Fibroblast of skin of back (primary cell): ENCODE data around the gene CIP2A. TPM values are rescaled to one million over a fixed set of nuclear protein-coding genes. Genes with fewer than 3 reads are reported as not detected.
"Not testable (repeated sequence)": the region's sequence is repeated elsewhere in the genome, so short reads cannot be mapped to it uniquely, and the experiment has no call there.

Experiments used
- DNase-seq: peaks from one replicate; pipeline ENCODE4 v3.0.0-alpha.2; 2013
- polyA plus RNA-seq, 2 experiments: library from polyadenylated mRNA; unstranded; fragments of 120-200 nt; gene quantifications; one replicate each; pipeline ENCODE4 v1.2.1, GENCODE V29; 2013; ENCODE audit not compliant: insufficient read length in 2 of 2

Gene CIP2A
- 28.6 TPM for polyA plus RNA-seq (2013, experiment 1 of 2; ENCODE audit: insufficient read length)
- 4.7 TPM for polyA plus RNA-seq (2013, experiment 2 of 2; ENCODE audit: insufficient read length)

DNA sequence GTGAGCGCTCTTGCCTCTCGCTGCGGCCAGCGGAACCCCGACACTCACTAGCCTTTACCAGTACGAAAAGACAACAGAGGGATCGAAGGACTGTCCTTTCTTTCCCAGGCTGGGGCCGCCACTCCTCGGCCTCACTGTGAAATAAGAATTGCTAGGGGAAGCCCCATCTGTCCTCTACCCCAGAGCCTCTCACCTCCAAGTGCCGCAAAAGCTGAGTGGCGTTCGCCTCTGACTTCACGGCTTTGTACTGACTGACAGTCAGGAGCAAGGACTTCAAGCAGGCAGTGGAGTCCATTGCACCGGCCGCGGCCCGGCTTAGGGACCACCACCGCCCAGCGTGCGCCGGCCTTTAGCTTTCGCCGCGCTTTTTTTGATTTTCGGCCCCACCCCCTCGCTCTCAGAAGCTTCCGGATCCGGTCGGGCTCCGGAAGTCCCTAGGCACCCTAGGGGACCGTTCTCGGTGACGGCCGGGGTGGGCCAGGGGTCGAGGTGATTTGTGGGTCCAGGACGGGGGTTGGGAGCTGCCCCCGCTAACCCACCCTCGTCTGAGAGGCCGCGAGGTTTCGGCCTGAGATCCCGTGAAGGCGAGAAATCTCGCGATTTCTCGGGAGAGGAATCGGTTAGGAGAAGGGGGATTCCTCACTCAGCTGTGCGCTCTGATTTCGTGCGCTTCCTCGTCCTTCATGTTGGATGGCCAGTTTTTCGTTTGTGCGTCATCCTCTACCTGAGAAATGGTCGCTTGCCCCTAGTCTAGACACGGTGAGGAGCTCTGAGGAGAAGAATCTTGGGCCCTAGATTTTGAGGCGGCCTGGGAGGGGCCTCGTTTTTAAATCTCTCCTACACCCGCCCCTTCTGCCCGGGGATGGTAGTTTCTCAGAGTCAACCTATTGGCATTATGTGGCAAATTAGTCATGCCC lies at the start of gene CIP2A, which contains the start of gene DZIP3:
TSS of gene CIP2A (minus strand) at position 358 of the 917 bp plus-strand sequence. CDS start at position 295, 63 bp downstream.
TSS of gene DZIP3 (plus strand) at position 642 of the 917 bp plus-strand sequence. CDS start 15,685 bp downstream, outside the sequence.
- peak; percentile 95 for DNase-seq

DNA sequence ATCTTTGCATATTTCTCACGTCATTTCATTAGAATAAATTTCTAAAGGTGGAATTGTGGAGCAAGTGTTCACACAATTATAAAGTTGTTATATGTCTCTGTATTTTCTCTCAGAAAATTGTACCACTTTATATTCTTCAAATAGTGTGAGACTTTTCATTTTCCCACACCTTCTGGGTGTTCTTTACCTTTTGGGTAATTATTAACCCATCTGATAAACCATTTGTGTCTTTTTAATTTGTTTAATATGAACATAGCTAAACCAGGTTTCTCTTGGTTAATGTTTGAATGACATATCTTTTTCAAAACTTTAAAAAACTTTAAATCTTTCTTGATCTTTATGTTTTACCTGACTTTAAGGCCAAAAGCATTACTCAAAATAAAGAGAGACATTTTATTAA lies 40.7 kb upstream of the CIP2A start:
- no peak for DNase-seq

DNA sequence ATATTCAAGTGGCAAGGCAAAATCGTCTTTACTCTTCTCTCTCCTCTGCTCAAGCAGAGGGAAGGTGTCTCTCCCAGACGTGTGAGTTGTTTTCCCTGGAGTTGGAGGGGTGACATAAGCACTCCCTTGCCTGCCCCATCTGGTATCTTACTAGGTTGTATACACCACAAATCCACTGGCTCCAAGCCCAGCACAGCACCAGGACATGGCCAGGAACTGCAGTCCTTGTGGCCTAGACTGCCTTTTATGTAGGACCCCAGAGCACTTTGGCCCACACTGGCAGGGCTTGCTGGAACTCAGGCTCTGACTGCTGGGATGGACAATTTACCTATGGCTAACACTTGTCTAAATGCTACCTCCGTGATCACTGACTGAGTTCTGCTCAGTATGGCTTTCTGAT lies 34.3 kb upstream of the CIP2A start:
- no peak for DNase-seq

DNA sequence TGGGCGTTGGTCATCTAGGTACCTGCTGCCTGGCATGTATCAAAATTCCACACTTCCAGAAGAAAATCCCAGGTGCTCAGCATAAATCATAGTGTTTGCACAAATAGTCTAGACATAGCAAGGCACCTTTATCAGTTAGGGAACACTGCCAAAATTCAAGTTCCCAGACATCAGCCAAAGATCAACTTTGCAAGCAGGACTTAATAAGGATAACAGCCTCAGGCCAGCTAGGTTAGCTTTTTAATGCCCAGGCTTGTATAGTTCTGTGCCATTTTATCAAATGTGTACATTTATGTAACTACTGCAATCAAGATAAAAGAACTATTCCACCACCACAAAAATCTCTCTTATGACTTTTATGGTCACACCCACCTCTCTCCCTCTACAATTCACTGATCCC lies 31.0 kb upstream of the CIP2A start:
- no peak for DNase-seq

DNA sequence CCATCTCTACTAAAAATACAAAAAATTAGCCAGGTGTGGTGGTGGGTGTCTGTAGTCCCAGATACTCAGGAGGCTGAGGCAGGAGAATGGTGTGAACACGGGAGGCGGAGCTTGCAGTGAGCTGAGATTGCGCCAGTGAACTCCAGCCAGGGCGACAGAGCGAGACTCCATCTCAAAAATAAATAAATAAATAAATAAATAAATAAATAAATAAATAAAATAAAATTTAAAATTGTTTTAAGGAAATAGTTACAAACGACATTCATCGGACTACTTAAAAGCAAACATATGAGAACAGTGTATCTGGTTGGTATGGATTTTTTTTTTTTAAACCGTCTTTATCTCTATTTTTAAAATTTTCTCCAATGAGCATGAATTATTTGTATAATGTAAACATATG lies 26.9 kb upstream of the CIP2A start:
- DNase-seq = not testable (repeated sequence)

DNA sequence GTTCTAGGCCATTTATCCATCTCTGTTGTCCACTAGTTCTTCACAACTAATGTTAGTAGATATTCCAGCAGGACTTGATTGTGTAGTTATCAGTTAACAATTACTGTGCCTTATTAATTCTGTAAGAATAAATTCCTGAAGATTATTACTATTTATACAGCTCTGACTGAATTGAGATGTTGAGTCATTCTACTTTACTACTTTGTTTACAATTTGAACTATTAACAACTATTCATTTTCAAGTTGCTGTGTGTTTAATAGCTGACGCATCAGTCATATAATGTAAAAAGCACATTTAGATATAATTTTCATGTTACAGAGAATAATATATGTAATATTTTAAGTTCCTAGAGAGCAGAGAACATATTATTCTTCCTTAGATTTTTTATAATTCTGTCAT lies 21.4 kb upstream of the CIP2A start:
- no peak for DNase-seq

DNA sequence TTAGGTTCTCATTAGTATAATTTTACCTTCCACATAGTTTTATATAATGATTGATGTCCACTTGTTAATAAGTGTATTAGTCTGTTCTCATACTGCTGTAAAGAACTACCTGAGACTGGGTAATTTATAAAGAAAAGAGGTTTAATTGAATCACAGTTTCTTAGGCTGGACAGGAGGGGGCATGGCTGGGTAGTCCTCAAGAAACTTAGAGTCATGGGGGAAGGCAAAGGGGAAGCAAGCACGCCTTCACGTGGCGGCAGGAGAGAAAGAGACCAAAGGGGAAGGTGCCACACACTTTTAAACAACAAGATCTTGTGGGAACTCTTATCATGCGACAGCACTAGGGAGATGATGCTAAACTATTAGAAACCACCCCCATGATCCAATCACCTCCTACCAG lies 19.5 kb upstream of the CIP2A start:
- DNase-seq = no peak

DNA sequence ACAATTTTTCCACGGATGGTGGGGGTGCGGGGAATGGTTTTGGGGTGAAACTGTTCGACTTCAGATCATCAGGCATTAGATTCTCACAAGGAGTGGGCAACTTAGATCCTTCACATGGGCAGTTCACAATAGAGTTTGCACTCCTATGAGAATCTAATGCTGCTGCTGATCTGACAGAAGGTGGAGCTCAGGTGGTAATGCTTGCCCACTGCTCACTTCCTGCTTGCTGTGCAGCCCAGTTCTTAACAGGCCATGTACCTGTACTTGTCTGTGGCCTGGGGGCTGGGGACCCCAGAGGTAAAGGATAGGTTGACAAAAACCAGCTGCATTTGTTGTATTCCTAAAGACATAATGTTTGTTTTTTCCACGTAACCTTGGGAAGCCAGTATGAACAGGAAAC lies 16.3 kb upstream of the CIP2A start:
- DNase-seq = no peak

DNA sequence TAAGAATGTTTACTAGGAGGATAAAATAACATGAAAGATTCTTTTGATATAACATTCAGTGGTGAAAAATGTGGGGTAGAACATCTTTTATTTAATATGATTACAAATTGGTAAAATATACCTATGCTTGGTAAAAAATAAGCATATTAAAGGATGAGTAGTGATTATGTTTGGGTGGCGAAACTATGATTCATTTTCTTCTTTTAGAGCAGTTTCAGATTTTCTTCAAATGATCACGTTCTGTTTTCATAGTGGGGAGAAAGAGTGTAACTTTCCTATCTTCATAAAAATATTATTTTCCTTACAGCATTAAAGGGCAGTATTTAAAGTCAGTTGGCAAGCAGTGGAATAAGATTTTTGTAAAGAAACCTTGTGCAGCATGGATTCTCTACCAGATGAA lies 15.8 kb upstream of the CIP2A start:
- no peak for DNase-seq

DNA sequence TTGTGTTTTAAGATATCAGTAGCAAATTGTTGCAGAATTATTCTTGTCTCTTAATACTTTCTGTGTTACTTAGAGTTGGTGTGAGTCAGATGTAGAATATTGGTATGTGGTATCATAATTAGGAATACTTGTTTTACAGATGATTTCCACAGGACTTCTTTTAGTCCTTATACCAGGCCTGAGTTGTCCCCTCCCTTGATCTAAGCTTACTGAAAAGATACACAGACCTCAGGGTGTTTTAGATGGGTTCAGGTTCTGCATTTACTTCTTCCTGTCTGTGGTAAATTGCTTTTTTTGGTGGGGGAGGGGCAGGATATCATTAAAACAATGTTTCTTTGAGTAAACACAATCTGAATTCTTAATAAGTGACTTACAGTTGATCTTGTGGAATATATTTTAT lies 14.5 kb upstream of the CIP2A start:
- DNase-seq = peak; percentile 47

DNA sequence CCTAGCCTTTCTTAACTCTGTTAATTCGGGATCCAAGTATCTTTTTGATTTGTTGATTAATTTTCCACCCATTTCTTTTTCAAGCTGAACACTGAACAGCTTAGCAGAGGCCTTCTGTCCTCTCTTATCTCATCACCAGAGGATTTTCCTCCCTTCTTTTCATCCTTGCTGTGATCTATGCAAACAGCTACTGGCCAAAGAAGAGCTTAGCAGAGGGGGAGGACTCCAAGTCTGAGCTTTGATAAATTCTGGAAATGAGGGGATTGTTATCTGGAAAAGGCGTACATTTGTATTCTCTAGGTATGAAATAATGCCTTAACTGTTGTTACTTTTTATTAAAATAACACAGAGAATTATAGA lies 13.7 kb upstream of the CIP2A start:
- DNase-seq = no peak

DNA sequence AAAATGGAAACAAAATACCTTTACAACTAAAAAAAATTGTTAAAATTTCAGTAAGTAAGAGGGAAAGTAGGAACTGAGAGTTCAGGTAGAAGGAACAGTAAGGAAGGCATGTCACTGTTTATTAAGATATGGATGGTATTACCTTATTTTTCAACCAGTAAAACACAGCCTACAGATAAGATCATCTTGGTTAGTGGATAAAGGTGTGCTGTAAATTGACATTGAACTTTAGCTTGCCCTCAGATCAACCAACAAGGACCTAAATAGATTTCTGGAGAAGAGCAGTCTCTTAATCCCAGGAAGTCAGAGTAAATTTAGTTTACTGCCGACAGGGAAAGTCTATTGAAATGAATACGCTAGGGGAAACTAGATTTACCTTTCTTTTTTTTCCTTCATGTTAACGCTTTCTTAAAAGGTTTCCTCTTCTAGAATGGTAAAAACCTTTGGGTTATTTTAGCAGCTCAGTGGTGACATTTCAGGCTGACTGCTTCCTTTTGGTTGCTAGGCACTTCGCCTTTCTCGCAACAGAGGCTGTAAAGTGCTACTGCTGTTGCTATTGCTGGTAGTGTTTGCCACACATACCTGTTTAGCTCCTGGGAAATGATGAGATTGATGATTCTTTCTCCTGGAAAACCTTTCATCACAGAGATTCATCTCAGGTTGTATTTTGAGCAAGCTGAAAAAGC lies 13.2 kb upstream of the CIP2A start:
- DNase-seq = no peak

DNA sequence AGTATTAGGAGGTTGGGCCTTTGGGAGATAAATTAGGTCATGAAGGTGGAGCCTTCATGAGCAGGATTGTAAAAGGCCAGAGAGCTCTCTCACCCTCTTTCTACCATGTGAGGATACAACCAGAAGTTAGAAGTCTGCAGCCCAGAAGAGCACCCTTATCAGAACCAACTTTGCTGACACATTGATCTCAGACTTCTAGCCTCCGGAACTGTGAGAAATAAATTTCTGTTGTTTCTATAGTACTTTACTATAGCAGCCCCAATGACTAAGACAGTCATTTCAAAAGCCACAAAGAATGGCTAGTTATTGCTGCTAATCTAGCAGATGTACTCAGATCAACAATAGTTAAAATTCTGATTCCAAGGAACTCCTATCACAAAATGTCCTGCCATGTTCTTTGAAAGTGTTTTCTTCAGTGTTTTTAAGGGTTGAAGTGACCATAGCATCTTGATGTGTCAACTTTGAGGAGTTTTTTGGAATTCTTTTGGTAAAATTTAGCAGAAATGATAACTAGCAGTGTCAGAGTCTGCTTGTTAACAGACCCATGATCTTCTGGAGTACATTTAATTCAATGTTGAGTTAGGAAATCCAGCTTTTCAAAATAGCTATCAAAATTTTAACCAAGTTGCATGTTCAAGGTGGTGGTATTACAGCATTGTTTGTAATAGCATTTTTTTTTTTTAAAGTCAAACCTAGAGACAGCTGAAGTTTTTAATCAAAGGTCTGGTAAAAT lies 10.6 kb upstream of the CIP2A start:
- DNase-seq = no peak

DNA sequence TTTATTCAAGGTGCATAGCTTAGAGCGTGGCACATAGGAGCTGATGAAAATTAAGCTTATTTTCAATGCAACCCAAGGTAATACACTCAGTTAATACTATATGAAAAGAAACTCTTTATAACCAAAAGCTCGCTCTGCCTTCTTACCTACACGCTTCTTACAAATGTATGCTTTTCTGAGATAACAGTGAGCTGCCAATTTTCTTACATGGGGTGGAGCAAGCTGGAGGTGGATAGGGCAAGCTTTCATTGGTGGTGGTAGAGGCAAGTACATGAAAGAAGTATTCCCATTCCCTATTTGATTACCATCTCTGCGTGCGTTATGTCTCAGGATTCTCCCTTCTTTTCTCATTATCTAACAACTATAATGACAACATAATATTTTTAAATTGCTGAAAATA lies 9.1 kb upstream of the CIP2A start:
- DNase-seq = no peak

DNA sequence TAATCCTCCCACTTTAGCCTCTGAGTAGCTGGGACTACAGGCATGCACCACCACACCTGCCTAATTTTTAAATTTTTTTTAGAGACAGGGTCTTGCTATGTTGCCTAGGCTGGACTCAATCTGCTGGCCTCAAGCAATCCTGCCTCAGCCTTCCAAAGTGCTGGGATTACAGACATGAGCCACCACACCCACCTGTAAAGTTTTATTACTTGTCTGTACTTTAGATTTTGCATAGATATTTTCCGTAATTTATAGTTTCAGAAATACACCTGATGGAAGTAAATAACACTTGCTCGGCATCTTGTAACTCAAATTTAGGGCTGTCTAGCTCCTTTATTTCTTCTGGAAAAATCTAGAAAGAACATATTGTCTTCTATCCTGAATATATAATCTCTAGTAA lies 6.1 kb upstream of the CIP2A start:
- no peak for DNase-seq

DNA sequence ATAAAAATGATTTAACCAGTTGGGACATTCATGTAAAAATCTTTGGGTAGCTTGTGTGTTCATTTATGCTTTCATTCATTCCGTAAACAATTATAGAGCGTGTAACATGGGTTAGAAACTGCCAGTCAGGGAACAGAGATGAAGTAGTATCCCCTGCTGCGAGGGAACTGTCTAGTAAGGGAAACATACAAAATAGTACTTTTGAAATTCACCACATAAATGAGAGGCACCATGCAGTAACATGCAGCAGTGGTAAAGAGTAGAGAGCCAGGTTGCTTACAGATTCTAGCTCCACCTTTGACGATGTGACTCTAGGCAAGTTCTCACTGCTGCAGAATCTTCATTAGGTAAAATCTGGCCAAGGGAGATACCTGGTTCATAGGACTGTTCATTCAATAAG lies 1.2 kb upstream of the CIP2A start:
- DNase-seq = peak; percentile 20

DNA sequence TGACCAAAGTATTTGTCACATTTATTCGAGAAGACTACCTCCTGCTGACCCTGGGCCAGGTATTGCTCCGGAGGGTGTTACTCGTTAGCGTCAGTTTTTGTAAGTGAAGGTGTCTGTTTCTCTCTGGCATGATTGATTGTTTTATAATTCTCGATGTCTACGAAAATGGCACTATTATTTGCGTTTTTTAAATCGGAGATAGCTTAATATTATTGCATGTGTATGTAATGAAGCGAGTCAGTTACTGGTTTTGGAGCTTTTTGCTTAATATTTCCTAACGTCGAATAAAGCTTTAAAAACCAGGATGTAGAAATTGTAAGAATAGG lies 723 bp upstream of the CIP2A start:
- DNase-seq = no peak

DNA sequence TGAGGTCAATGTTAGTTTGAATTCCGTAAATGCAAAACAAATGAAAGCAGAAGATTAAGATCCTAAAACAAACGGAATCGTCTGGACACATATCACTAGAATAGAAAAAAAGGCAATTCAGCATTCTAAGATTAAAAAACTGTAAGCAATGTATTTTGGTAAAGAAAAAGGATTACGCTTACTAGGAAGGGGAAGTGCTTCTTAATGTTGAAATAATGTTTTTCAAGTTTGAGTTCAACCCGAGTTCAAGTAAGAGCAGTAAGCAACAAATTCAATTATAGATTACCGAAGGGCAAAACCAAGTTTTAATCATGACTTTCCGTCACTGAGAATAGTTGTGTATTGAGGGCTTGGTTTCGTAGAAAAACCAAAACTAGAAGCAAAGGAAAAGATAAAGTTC lies 637 bp downstream of the CIP2A start:
- DNase-seq = no peak

DNA sequence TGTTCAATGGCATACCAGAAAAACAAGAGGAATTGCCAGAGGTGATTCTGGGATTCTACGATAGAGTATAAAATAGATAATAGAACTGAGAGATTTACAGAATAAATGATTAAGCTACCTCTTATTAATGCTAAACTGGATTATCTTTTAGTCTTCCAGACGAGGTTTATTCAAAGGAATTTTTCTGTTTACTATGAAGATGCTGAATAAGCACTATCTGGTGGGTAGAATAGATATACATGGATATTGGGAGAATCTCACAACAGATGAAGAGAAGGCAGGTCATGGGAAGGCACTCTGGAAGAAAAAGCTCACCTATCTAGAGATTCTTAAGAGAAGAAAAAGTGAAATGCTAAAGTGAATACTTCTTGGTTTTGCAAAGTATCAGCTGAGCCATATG lies 11.2 kb downstream of the CIP2A start:
- no peak for DNase-seq

DNA sequence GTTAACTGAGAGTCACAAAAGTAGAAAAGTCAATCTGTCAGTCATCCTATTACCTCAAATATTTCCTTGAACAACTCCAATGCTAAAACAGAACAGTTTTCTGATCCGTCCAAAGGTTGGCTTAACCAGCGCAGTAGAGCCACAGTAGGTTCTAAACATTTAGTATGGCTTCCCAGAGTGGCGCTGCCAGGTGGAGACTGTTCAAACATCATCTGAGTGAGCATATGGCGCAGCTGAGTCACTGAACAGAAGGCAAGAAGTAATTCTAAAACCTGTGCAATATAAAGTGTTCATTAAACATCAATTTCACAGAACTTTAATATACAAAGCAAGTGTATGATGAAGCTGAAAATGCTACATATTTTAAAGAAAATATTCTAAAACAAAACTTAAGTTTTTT lies 19.9 kb downstream of the CIP2A start:
- DNase-seq = no peak

DNA sequence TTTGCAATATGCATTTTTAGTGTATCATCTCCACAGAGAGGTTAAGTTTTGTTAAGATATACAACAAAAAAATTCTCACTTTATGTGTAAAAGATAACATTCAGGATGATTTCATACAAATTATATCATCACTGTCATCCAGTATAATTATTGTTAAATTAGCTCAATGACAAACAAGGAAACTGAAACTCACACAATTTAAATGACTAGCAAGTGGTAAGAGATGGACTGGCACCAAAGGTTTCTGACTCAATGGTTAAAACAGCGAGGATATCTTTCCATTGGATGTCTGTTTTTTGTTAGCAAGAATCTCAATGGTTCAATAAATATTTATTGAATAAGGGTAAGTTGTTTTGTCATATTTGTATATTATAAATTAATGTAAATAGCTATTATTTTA lies 22.6 kb downstream of the CIP2A start:
- no peak for DNase-seq

DNA sequence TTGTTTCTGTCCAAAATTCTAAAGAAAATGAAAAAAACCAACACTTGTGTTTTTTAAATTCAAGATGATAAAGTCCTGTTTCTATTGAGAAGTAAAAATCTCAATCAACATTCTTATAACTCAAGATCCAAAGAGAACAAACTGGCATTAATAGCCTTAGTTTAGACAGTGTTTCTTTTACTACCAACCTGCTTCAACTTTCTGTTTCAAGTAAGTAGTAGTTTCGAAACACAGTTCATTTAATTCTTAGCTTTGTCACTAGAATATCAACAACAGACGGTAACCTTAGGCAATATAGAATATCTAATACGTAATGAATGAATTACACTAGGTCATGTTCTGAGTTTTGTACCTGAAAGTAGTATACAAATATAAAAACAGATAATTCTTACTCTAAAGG lies 23.7 kb downstream of the CIP2A start:
- DNase-seq = no peak

DNA sequence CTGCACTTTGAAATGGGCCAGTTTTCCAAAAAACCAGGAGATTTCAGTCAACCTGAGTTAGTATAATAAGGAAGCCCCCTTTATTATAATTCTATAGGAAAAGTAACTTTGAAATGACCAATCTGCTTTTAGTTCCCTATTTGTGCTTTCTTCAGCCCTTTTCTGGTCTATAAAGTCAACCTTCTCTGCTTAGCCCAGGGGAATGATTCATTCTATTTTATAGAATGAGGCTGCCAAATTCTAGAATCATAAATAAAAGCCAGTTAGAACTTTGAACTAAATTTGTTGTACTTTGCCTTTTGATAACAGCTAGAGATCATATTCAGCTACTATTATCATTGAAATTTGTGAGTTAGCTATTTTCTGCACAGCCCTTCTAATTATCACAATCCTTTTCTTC lies 24.7 kb downstream of the CIP2A start:
- no peak for DNase-seq
